Tibial nerve (tissue), 4 donors: Measurements from ENCODE around the gene EXOC4. TPM values are rescaled to one million over a fixed set of nuclear protein-coding genes. Genes with fewer than 3 reads are reported as not detected.

Source experiments
- DNase-seq, 2 donors: peaks; one replicate each; pipeline ENCODE4 v3.0.0-alpha.2; 2019; ENCODE audit warnings: low spot score in 2 of 2
- H3K27ac ChIP-seq, 4 donors: fragments of 200-600 bp; sonication (generic) in 3 of 4; one replicate each; pipeline ENCODE4 v1.5.1; 2017 to 2019; ENCODE audit warnings: mild to moderate bottlenecking in 1 of 4
- H3K27me3 ChIP-seq, 2 donors: fragments of 200-600 bp; sonication (generic) in 1 of 2; one replicate each; pipeline versions ENCODE4 v1.5.1 to v1.6.0; 2017 to 2019
- H3K36me3 ChIP-seq, 3 donors: fragments of 200-600 bp; sonication (generic); one replicate each; pipeline ENCODE4 v1.5.1; 2018 to 2019
- H3K4me1 ChIP-seq, 4 donors: fragments of 200-600 bp; sonication (generic) in 3 of 4; one replicate each; pipeline ENCODE4 v1.5.1; 2017 to 2019
- H3K4me3 ChIP-seq, 4 donors: fragments of 200-600 bp; sonication (generic) in 3 of 4; one replicate each; pipeline ENCODE4 v1.5.1; 2017 to 2019; ENCODE audit warnings: mild to moderate bottlenecking in 1 of 4, moderate library complexity in 1 of 4
- H3K9me3 ChIP-seq, 4 donors: fragments of 200-600 bp; sonication (generic) in 3 of 4; one replicate each; pipeline ENCODE4 v1.5.1; 2017 to 2019
- EP300 ChIP-seq, 2 donors: sonication (generic); formaldehyde crosslinking; IDR thresholded peaks; one replicate each; pipeline ENCODE4 v1.6.1; 2017; ENCODE audit warnings: antibody characterized with exemption in 2 of 2, mild to moderate bottlenecking in 1 of 2
- POLR2A ChIP-seq, 2 donors: fragments of 450-650 bp; IDR thresholded peaks; one replicate each; pipeline ENCODE4 v1.6.1; 2017; ENCODE audit warnings: antibody characterized with exemption in 2 of 2, mild to moderate bottlenecking in 2 of 2, moderate library complexity in 2 of 2
- WGBS, 2 donors: methylation state at CpG; one replicate each; pipeline ENCODE4 v1.1.5; 2018; 5-methylcytosine and 5-hydroxymethylcytosine counted together
- total RNA-seq, 4 donors: library from RNA; depleted of rRNA; stranded (reverse); fragments of >200 nt; gene quantifications; one replicate each; pipeline ENCODE4 v1.1.0, GENCODE V29; 2016
- TF ChIP-seq, protein P1 (sequence below), 5 experiments: fragments of 200-600 bp in 3 of 5; fragments of 450-650 bp in 2 of 5; sonication (generic) in 3 of 5; IDR thresholded peaks; one replicate each; pipeline ENCODE4 v1.5.1; 2016 to 2019; ENCODE audit warnings: antibody characterized with exemption in 5 of 5, mild to moderate bottlenecking in 3 of 5, moderate library complexity in 2 of 5

EXOC4 gene
- total RNA-seq, 4 donors from 2014 or later, result 70.0 to 104 (median 85.8) TPM

DNA sequence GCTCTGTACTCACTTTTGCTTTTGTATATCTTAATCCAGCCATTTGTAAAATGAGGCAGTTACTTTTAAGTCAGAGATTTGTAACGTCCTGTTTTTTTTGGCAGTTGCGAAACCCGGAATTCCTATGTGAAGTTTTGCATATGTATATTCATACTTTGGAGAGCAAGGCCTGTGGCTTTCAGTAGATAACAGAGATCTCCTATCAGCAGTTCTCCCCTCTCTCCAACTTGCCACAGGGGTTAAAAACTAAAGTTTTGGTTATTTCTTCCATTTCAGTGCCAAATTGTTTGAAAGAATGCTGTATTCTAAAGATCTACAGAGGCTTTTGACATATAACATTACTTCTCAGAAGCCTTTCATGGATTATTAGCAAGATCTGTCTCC is 102.4 kb downstream of the EXOC4 start:
- H3K27ac ChIP-seq, result no peak overlapping the region
- 45 to 50% methylated on average over 3 of the region's 3 CpGs for WGBS, 2 donors
- H3K36me3 ChIP-seq, result peaks cover 0 to 8% (median 0%) of the 10 kb centered on the region in 3 donors
- DNase-seq, result no peak
- peaks cover 0 to 35% (median 11%) of the 10 kb centered on the region in 4 donors for H3K9me3 ChIP-seq
- peaks cover 0 to 10% (median 0%) of the 10 kb centered on the region in 4 donors for H3K4me1 ChIP-seq
- H3K4me3 ChIP-seq, result no peak overlapping the region
- TF ChIP-seq EP300 (IDR thresholded peaks at IDR 0.05) (no peak), POLR2A (IDR thresholded peaks at IDR 0.05) (no peak)
- TF ChIP-seq, protein P1, sequence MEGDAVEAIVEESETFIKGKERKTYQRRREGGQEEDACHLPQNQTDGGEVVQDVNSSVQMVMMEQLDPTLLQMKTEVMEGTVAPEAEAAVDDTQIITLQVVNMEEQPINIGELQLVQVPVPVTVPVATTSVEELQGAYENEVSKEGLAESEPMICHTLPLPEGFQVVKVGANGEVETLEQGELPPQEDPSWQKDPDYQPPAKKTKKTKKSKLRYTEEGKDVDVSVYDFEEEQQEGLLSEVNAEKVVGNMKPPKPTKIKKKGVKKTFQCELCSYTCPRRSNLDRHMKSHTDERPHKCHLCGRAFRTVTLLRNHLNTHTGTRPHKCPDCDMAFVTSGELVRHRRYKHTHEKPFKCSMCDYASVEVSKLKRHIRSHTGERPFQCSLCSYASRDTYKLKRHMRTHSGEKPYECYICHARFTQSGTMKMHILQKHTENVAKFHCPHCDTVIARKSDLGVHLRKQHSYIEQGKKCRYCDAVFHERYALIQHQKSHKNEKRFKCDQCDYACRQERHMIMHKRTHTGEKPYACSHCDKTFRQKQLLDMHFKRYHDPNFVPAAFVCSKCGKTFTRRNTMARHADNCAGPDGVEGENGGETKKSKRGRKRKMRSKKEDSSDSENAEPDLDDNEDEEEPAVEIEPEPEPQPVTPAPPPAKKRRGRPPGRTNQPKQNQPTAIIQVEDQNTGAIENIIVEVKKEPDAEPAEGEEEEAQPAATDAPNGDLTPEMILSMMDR (IDR thresholded peaks at IDR 0.05), result no peak
- no peaks in the 10 kb centered on the region for H3K27me3 ChIP-seq

DNA sequence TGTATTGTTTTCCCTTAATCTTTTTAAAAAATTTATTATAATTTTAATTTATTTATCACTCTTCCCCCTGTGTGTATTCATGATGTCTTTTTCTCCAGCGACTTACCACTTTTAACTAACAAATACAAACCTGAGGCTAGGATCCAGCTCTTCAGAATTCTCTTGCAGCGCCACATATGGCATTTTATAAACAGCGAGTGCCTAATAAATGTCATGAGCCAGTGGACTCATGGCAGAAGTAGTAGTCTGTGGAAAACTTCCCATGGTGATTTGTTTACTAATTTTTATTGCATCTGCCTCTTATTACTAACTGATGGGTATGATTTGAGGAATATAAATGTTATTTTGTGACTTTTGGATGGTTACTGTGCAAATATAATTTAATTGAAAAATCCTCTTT is 102.9 kb downstream of the EXOC4 start:
- no peaks in the 10 kb centered on the region for H3K27me3 ChIP-seq
- H3K4me3 ChIP-seq, result no peak overlapping the region
- TF ChIP-seq EP300 (IDR thresholded peaks at IDR 0.05) (no peak), POLR2A (IDR thresholded peaks at IDR 0.05) (no peak)
- TF ChIP-seq, protein P1 (IDR thresholded peaks at IDR 0.05), result no peak
- 92 to 96% methylated on average over 3 of the region's 3 CpGs for WGBS, 2 donors
- H3K4me1 ChIP-seq, result peaks cover 0 to 10% (median 0%) of the 10 kb centered on the region in 4 donors
- H3K36me3 ChIP-seq, result peaks cover 0 to 9% (median 0%) of the 10 kb centered on the region in 3 donors
- H3K9me3 ChIP-seq, result peaks cover 0 to 35% (median 11%) of the 10 kb centered on the region in 4 donors
- no peak for DNase-seq
- H3K27ac ChIP-seq, result no peak overlapping the region

DNA sequence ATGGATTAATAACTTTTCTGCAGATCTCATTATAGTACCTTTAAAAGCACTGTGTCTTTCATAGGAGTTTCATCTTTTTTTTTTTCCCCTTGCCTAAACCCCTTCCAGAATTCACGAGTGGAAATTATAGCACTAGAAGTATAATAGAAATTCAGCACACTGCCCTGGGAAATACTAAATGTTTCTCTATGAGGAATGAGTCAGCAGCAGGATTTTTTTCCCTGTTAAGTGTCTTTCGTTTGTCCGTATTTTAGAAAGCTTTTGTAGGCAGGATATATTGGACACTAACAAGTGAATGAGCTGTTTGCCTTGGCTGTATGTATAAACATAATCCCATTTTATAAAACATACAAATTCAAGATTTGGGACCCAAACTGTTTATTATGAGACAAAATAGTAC is 105.8 kb downstream of the EXOC4 start:
- H3K4me3 ChIP-seq, result no peak overlapping the region
- H3K27me3 ChIP-seq, result no peaks in the 10 kb centered on the region
- 29 to 30% methylated on average over 3 of the region's 3 CpGs for WGBS, 2 donors
- TF ChIP-seq, protein P1 (IDR thresholded peaks at IDR 0.05), result no peak
- TF ChIP-seq POLR2A (IDR thresholded peaks at IDR 0.05) (no peak), EP300 (IDR thresholded peaks at IDR 0.05) (no peak)
- no peak for DNase-seq
- peaks cover 0 to 10% (median 0%) of the 10 kb centered on the region in 4 donors for H3K4me1 ChIP-seq
- H3K9me3 ChIP-seq, result peaks cover 0 to 6% (median under 1%) of the 10 kb centered on the region in 4 donors
- no peak overlapping the region for H3K27ac ChIP-seq
- H3K36me3 ChIP-seq, result peaks cover 0 to 20% (median 0%) of the 10 kb centered on the region in 3 donors

DNA sequence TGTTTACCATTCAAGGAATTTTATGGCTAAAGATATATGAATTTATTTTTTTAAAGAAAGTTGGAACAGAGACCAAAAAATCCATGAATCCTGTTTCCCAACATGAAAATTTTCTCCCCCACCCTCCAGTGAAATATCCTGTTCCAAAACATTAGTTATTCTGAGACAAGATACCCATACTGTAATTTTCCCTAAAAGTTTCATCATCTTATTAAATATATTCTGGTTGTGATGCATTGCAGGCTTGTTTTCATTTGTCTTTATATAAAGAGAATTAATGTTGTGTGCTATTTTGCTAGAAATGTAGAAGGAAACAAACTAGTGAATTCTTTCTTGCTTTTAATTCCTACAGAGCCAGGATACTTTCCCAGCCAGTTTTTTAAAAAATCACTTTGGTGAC is 106.6 kb downstream of the EXOC4 start:
- no peak for DNase-seq
- Histone ChIP-seq H3K9me3 (no peaks in the 10 kb centered on the region), H3K4me1 (peaks cover 0 to 11% (median under 1%) of the 10 kb centered on the region in 4 donors), H3K27ac (no peak overlapping the region), H3K27me3 (no peaks in the 10 kb centered on the region), H3K4me3 (no peak overlapping the region), H3K36me3 (peaks cover 0 to 20% (median 0%) of the 10 kb centered on the region in 3 donors)
- TF ChIP-seq POLR2A (IDR thresholded peaks at IDR 0.05) (no peak), EP300 (IDR thresholded peaks at IDR 0.05) (no peak)
- TF ChIP-seq, protein P1 (IDR thresholded peaks at IDR 0.05), result no peak

DNA sequence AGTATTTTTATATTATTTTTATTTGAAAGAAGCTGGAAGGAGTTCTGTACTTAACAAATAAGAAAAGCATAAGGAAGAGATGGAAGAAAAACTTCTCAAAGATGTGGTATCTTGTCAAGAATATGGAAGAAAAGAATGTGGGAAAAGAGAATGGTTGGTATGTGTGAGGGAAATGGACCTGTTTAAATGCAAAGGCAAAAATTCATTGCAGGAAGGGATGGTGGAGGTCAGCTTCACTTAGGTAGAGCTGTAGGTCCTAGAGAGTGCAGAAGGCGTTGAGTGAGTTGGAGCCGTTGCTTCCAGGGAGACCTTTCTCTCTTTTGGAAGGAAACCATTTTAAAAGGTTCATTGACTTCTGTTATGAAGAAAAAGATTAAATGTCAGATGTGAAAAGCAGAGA is 107.3 kb downstream of the EXOC4 start:
- Histone ChIP-seq H3K27me3 (no peaks in the 10 kb centered on the region), H3K36me3 (peaks cover 0 to 20% (median 0%) of the 10 kb centered on the region in 3 donors), H3K27ac (no peak overlapping the region), H3K9me3 (no peaks in the 10 kb centered on the region), H3K4me3 (no peak overlapping the region), H3K4me1 (peaks cover 0 to 18% (median 6%) of the 10 kb centered on the region in 4 donors)
- TF ChIP-seq, protein P1 (IDR thresholded peaks at IDR 0.05), result no peak
- TF ChIP-seq EP300 (IDR thresholded peaks at IDR 0.05) (no peak), POLR2A (IDR thresholded peaks at IDR 0.05) (no peak)
- WGBS, 2 donors, result 93 to 97% methylated on average over 2 of the region's 2 CpGs
- no peak for DNase-seq
